NCI-H2029 (cell line): ENCODE data around the gene KRT33A.

Experiments
- DNase-seq: peaks from one replicate; lab custom pipeline; 2025; lab: John Stamatoyannopoulos, UW

Gene KRT33A

DNA sequence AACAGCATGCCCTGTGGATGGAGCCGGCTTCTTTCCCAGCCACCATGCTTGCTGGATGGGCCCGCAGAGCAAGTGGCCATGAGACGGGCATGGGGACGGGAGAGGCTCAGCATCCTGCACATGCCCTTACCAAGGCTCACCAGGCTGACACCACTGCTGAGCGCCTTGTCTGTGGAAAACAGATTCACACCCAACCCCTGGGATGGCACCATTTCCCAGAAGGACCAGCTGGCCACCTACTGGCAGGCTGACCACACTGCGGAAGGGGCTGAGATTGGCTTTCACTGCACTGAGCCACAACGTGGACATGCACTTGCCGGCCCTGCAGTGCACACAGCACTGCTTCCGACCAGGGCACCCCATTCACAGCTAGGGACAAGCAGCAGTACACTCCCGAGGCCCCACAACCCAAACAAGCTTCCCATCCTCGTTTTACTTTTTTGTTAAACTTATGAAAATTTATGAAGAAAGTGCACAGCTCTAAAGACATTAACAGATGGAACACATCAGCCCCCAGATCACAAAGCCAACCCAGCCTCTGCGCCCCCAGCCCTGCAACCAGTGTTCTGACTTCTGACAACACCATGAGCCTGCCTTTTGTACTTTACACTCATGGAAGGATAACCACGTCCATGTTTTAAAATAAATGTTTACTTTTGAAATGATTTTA is 21.2 kb downstream of the KRT33A start:
- DNase-seq: peak; percentile 48

DNA sequence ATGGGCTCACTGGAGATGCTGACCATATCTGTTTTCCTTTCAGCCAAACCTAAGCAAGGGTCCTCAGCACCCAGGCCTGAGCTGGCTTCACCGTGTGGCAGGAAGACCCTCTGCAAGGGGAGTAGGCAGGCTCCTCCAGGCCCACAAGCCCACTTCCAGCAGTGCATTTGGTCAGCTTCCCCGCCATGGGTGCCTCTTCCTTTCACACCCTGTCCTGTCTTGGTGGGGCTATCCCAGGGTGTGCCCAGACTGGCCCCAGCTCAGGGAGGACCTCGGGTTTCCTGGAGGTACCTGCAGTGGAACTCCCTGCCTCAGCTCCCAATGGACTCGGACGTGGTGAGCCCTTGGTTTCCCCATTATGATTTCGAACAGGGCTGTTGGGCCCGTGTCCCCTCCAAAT is 22.4 kb downstream of the KRT33A start:
- no peak for DNase-seq

DNA sequence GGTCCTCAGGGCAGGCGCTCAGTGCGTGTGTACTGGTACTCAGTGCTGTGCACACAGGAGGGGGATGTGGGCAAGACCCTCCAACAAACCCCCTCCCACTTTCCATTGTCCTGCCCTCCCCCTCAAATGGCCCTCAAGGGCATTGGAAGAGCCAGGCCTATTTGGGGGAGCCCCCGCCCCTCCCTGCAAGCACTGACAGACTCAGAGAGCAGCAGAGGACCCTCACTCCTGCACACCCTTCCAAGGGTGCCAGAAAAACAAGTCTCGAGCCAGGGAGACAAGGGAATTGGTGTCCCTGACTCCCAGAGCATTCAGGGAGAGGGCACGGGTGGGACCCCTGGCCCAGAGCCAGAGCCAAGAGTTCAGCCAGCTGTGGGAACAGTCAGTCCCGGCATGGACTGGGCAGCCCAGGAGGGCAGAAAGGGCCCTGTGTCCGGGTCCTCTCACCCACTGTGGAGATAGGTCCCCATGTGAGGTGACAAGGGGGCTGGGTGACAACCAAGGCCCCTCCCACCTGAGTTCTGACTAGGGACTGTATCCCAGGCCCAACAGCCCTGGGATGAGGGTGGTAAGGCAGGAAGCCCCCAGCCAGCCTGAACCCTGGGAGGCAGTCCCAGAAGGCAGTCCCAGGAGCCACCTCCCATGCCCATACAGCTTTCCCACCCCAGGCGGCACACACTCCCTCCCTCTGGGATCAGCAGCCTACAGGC is 23.1 kb downstream of the KRT33A start:
- DNase-seq: no peak

DNA sequence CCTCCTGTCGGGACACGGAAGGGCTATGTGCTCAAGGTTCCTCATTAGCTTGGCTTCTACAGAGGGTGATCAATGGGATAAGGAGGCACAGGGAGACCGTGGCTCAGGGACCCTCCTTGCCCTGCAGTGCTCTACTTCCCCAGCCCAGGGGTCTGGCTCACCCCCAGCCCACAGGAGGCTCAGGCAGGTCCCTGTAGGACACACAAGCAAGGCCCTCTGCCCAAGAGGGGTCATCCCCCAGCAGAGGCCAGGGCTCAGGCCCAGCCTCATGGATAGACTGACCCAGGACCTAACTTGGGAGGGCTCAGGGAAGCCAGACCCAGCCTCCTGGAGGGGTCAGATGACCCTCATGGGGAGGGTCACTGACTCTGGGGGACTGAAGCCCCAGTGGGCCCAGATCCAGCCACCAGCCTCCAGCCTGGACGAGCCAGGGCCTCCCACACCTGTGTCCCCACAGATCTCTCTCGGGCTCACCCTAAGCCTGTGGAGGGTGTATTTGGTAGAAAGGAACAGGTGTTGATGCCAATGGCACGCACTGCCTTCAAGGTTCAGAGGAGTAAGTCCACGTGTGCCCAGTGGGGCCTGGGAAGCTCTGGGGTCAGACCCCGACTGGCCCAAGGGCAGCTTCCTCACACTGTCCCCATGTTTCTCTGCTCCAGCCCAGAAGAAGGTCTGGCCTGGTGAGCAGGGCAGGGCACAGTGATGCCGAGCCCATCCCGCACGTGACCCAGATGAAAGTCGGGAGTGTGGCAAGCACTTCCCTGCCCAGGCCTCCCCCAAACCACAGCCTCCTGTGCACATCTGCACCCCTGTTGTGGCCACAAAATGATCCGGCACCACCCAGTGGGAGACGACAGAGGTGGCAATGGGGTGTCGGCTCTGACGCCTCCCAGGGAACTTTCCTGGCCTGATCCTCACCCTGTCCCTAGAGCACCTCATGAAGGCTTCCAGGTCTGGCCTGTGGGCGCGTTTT is 24.2 kb downstream of the KRT33A start:
- no peak for DNase-seq

DNA sequence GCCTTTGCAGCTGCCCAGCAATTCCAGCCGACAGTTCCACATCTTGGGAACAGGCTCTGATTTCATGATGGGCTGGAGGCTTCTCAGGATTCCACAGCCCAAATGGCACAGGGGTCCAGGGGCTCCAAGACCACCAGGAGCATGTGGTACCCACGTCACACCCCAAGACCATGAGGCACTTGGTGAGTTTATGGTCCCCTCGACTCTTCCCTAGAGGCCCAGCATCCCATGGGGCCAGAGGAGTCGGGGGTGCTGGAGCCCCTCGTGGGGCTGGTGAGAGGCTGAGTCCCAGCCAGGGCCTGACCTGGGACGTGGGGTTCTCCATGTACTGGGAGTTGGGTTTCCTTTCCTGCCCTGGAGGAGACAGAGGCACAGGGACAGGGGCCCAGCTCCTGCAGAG is 25.0 kb downstream of the KRT33A start:
- no peak for DNase-seq

DNA sequence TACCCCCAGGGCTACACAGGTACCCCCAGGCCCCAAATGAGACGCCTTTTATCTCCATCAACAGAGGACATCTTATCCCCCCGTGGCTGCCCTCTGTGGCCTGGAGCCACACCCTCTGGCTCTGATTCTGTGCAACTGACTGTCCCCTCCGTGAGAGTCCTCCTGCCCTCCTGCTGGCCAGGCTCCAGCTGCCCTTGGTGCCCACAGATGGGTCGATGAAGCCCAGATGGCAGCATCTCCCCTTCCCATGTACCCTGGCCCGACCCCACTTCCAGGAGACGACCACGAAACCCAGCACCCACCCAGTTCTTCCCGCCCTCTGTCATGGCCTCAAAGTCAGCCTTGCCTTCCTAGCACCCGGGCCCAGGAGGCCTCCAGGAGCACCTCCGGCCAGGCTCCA is 25.5 kb downstream of the KRT33A start:
- DNase-seq: no peak

DNA sequence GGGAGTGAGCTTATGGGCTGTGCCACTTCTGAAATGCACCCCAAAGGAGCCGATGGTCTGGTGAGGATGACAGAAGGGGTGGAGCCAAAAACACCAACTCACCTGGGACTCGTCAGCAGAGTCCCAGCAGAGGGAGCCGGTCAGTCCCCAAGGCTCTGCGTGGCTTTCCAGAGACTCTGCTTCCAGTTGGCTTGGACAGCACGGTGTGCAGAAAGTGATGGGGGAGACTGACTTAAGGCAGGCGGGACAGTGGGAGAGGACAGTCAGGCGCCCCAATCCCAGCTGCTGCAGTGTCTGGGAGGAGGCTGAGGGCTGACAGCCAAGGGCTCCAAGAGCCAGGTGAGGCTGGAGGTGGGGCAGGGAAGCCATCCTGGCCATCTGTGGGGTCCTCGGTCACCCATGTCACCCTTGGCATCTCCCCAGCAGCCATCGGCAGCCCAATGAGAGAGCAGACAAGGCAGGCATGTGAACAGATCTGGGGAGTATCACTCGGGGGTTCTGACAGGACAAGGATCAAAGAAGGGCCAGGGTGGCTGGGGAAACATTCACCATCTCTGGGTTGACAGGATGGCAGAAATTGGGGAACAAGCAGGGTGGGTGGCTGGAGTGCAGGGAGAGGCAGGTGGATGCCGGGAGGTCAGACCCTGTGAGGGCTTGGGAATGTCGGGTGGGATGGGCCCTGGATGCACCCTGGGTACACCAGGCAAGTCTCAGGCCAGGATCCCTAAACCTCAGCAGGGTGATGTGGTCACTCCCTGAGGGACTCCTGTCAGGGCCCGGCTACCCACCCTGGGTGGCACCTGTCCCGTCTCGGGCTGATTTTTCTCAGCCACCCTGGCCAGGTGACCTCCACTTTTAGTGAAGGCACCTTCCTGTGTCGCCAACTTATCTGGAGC is 26.2 kb downstream of the KRT33A start:
- no peak for DNase-seq

DNA sequence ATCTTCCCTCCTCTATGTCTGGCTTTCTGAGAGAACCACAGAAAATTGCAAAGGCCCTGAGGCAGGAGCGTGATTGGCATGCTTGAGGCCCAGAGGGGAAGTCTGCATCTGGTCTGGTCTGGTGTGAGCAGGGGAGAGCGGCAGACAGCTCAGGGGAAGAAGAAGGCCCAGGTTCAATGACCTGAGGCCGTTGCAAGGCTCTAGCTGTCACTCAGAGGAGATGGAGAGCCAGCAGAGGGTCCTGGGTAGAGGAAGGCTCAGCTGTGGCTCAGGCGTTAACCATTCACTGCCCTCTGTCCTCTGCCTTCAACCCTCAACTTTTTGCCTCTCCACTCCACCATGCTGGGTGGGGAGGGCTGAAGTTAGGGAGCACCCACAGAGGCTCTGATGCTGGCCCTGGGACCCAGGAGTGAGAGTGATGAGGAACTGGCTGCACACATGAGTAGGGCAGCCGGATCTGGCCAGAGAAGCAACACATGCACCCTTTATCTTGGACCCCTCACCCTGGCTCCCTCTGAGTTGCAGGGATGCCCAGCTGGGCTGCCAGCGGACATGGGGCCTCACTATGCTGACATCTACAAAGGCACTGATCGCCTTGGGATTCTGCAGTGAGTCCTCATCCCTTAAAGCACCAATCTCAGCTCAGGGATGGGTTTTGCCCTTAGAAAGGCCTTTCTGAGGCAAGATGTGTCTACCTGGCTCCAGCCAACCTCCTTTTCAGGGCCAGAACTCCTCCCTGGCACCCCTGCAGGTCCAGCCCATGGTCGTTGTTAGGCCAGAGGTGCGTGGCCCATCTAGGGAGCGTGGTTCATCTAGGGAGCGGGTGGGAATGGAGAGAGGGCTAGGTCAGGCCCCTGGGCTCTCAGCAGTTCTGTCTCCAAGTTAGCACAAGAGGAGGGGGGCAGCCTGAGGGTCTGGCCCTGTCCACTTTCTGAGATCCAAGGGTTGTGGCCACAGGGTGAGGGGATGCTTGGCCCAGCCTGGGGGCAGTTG is 27.4 kb downstream of the KRT33A start:
- no peak for DNase-seq

DNA sequence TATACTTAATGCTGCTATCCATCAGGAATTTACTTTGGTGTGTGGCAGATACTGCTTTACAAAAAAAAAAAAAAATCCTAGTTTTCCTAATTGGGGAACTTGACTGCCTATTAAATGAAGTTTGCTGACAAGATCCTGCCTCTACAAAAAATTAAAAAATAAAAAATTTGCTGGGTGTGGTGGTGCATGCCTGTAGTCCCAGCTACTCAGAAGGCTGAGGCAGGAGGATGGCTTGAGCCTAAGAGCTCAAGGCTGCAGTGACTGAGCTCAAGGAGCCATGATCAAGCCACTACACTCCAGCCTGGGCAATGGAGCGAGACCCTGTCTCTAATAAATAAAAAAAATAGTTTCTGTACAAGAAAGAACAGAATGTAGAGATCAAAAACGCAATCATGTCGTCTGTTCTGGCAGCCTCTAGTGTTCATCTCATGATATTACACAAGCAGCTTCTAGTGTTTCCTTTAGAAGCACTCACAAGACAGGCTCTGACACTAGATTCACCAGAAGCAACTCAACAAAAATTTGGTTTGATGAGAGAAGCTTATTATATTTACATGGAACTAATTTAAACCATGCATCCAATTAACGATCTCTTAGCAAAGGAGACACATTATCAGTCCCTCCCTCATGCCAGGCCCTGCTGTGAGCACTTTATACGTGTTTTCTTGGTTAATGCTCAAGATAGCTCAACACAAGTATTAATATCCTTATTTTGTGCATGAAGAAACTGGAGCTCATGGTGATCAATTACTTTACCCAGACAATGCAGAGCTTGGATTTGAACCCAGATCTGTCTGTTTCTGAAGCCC is 28.3 kb downstream of the KRT33A start:
- peak; percentile 51 for DNase-seq

DNA sequence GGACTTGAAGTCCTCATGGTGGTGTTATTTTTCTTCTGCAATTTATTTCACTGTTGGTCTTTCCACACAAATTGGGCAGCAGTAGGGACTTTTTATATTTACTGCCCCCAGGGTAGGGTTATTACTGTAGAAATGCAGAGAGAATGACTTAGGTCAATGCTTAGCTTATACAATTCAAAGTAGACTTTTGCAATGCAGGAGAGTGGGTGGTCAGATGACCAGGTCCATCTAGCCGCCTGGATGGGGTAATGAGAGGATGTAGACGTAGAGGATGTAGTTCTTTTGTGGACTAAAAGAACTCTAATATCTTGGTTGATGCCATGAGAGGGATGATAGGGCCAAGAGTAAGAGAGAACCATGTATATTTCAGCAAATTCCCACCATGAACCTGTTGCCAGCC is 32.4 kb downstream of the KRT33A start:
- no peak for DNase-seq

DNA sequence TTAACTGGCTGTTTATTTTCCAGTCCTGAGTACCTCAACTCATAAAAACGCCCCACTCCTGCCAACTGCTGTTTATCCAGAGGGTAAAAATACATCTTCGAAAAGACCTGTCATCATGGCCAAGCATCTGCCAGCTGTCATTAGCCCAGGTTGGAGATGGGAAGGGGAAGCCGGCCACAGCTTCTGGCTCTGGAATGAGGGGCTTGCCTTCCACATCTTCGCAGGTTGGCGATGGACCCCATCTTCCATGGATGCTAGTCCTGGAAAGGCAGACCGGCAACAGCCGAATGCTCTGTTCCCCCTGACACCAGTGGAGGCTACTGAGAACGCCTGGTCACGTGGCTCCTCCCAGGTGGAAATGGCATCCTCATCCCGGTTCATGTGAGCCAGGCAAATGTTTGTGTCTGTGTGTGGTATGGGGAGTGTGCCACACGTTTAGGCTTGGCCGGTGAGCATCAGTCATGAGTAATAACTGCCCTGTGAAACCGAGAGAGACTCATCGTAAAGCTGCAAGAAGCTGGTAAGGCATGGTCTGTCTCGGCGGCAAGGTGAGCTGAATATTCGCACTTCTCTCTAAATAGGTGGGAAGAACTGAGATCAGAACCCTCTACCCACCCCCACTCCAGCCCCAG is 34.7 kb downstream of the KRT33A start:
- DNase-seq: no peak

DNA sequence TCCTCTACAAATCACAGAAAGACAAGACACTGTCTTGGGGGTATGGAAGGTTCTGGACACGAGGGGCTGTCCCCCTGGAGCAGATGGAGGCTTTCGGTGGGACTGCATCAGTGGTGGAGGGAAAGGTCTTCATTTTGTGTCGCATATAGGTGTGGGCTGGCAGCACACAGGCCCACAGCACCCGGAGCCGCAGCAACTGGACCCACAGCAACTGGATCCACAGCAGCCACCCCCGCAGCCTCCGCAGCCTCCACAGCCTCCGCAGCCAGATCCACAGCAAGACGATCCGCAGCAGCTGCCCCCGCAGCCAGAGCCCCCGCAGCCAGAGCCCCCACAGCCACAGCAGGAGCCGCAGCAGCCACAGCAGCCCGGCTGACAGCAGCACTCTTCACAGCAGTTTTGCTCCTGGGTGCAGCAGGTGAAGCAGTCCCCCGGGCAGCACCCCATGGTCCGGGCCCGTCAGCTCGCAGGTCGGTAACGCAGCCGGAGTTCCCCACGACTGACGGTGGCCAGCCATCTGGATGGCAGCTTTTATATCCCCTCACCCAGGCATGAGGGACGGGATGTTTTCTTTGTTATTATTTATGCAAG is 35.3 kb downstream of the KRT33A start, which contains the start of gene KRTAP17-1:
Gene KRTAP17-1 (minus strand): TSS at position 507 of the 591 bp plus-strand sequence. CDS start 60 bp downstream, at position 447.
- DNase-seq: no peak

DNA sequence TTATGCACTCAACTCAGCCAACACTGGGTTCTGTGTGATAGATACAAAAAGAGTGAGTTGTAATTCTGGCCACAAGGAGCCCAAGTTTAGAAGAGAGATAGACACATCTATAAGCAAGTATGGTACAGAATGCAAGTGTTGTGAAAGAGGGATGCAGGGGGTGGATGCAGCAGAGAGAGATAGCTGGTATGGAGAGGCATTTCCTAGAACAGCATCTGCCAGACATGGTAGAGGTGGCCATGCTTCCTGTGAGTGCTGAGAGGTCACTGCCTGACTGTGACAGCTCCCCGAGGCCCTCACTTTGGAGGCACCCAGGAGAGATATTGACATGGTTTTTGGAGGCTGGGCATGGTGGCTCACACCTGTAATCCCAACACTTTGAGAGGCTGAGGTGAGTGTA is 39.5 kb downstream of the KRT33A start:
- DNase-seq: no peak

DNA sequence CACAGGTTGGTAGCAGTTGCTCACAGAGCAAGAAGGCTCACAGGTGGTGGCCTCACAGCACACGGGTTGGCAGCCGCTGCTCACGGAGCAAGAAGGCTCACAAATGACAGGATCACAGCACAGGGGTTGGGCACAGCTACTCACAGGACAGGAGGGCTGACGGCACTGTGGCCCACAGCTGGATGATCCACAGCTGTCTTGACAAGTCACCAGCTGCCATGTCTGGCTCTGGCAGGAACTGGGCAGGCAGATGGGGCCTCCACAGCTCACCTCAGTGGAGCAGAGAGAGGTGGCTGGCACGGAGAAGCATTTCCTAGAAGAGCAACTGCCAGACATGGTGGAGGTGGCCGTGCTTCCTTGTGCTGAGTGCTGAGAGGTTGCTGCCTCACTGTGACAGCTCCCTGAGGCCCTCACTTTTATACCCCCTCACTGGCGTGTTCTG is 41.7 kb downstream of the KRT33A start, which contains the start of gene KRTAP16-1:
Gene KRTAP16-1 (minus strand): TSS at position 392 of the 442 bp plus-strand sequence. CDS start 56 bp downstream, at position 336.
- DNase-seq: peak; percentile 64

DNA sequence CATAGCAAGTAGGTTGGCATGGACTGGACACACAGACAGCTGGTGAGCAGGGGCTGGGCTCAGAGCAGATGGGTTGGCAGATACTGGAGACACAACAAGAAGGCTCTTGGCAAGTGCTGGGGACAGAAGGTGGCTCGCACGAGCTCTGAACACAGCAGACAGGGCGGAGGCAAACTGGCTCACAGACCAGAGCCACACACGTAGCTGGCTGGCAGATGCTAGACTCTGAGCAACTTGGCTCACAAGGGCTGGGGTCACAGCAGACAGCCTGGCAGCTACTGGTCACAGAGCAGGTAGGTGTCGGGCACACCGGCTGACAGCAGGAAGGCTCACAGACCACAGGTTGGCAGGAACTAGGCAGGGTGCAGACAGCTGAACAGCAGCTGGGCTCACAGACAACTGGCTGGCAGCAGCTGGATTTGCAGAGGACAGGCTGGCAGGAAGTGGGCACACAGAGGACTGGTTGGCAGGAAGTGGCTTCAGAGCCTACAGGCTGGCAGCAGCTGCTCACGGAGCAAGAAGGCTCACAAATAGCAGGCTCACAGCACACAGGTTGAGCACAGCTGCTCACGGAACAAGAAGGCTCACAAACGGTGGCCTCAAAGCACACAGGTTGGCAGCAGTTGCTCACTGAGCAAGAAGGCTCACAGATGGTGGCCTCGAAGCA is 42.2 kb downstream of the KRT33A start:
- peak; percentile 91 for DNase-seq

DNA sequence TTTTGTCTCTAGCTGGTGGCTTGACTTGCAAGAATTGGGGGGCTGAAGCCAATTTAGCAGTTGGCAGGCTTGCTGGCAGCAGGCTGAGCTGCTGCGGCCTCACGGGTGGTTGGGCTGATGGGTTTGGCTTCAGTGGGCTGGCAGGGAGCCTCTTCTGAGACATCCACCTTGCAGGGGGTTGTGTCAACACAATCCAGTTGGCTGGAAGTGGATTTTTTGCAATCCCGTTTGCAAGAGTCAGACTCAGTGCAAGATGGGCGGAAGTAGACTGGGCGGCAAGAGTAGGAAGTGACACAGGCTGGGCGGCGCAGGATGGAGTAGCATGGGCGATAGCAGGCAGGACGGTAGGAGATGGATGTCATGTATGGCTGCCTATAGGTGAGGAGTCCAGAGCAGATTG is 43.0 kb downstream of the KRT33A start:
- DNase-seq: peak; percentile 26

DNA sequence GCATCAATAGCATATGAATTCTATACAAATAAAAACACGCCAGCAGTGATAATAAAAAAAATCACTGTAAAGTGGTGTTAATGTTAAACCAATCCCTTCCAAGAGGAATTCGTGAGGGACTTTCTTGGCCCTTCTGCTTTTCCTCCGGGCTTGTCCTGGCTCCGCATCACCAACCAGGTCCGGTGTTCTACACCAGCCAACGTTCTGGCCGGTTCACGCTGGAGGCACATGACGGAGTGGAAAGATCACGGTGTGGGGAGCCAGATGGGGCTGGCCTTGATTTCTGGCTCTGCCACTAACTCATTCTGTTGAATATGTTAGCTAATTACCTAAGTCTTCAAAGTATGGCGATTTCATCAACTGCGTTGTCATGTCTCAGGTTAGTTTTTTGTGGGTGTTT is 46.5 kb downstream of the KRT33A start:
- no peak for DNase-seq

DNA sequence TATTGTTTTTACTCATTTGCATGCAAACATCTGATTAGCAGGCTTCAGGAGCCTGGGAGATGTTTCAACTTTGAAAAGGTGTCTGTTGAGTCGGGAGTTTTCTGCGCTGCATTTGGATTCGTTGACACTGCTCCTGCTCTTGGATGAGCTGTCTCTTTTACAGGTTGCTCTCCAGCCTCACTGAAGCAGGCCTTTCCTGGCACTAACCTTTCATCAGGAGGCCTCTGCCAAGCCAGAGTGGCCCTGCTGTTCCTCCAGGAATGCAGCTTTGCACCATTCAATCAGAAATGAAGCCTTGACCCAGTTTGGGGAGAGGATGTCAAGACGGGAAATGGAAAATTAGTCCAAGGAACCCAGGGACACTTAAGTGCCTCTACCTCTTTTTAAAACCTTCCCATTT is 47.6 kb downstream of the KRT33A start:
- DNase-seq: no peak
